ENCODE measurements around the gene CHRNA7.
"Not testable (repeated sequence)": the region's sequence is repeated elsewhere in the genome, so short reads cannot be mapped to it uniquely, and the experiment has no call there.

DNA sequence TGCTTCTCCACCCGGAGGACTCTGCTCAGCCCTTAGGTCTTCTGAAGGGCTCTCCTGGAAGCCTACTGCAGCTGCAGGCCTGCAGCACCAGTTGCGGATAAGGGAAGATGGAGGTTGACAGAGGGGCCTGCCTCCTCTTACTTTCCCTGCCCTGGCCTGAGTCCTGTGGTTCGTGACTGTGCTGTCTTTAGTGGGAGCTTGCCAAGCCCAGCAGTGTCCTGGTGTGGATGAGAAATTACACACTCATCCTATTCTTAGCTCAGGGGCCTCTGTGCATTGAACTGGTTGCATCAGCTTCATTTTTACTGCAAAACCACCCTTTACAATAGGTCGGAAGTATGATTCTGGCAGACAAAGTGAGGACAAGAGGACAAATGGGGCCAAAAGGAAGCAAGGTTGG, 163.5 kb downstream of the CHRNA7 start:
- TF ChIP-seq, protein P1, sequence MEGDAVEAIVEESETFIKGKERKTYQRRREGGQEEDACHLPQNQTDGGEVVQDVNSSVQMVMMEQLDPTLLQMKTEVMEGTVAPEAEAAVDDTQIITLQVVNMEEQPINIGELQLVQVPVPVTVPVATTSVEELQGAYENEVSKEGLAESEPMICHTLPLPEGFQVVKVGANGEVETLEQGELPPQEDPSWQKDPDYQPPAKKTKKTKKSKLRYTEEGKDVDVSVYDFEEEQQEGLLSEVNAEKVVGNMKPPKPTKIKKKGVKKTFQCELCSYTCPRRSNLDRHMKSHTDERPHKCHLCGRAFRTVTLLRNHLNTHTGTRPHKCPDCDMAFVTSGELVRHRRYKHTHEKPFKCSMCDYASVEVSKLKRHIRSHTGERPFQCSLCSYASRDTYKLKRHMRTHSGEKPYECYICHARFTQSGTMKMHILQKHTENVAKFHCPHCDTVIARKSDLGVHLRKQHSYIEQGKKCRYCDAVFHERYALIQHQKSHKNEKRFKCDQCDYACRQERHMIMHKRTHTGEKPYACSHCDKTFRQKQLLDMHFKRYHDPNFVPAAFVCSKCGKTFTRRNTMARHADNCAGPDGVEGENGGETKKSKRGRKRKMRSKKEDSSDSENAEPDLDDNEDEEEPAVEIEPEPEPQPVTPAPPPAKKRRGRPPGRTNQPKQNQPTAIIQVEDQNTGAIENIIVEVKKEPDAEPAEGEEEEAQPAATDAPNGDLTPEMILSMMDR (IDR thresholded peaks at IDR 0.05) = not testable (repeated sequence)
- TF ChIP-seq POLR2A (IDR thresholded peaks at IDR 0.05) = not testable (repeated sequence)
